ENCODE data around the gene WNK4.

DNA sequence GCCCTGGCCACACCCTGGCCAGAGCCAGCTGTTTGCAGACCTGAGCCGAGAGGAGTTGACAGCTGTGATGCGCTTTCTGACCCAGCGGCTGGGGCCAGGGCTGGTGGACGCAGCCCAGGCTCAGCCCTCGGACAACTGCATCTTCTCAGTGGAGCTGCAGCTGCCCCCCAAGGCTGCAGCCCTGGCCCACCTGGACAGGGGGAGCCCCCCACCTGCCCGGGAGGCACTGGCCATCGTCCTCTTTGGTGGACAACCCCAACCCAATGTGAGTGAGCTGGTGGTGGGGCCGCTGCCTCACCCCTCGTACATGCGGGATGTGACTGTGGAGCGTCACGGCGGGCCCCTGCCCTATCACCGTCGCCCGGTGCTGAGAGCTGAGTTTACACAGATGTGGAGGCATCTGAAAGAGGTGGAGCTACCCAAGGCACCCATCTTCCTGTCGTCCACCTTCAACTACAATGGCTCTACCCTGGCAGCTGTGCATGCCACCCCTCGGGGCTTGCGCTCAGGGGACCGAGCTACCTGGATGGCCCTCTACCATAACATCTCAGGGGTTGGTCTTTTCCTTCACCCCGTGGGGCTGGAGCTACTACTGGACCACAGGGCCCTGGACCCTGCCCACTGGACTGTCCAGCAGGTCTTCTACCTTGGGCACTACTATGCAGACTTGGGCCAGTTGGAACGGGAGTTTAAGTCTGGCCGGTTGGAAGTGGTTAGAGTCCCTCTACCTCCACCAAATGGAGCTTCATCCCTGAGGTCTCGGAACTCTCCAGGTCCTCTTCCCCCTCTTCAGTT lies 64.5 kb downstream of the WNK4 start:
- no peak for TF ChIP-seq POLR2A (IDR thresholded peaks at IDR 0.05)
- TF ChIP-seq, protein P1, sequence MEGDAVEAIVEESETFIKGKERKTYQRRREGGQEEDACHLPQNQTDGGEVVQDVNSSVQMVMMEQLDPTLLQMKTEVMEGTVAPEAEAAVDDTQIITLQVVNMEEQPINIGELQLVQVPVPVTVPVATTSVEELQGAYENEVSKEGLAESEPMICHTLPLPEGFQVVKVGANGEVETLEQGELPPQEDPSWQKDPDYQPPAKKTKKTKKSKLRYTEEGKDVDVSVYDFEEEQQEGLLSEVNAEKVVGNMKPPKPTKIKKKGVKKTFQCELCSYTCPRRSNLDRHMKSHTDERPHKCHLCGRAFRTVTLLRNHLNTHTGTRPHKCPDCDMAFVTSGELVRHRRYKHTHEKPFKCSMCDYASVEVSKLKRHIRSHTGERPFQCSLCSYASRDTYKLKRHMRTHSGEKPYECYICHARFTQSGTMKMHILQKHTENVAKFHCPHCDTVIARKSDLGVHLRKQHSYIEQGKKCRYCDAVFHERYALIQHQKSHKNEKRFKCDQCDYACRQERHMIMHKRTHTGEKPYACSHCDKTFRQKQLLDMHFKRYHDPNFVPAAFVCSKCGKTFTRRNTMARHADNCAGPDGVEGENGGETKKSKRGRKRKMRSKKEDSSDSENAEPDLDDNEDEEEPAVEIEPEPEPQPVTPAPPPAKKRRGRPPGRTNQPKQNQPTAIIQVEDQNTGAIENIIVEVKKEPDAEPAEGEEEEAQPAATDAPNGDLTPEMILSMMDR (IDR thresholded peaks at IDR 0.05): no peak
